ENCODE measurements around the gene GPR65.

DNA sequence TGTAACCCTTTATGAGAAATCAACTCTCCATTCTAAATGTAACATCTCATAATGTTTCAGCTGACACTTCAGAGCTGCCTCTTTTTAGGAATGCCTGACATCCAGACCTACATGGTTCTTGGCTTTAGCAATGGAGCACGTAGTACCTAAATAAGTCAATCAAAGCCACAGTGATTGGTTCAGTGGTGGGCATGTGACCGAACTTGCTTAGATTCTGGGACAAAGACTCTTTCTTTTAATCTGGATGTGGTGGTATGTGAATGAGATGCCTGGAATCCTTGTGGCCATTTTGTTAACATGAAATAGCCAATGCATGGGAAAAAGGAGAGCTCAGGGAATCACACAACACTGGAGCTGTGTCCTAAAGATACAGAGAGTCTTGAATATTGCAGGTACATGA, 11.8 kb downstream of the GPR65 start:
- TF ChIP-seq, protein P1, sequence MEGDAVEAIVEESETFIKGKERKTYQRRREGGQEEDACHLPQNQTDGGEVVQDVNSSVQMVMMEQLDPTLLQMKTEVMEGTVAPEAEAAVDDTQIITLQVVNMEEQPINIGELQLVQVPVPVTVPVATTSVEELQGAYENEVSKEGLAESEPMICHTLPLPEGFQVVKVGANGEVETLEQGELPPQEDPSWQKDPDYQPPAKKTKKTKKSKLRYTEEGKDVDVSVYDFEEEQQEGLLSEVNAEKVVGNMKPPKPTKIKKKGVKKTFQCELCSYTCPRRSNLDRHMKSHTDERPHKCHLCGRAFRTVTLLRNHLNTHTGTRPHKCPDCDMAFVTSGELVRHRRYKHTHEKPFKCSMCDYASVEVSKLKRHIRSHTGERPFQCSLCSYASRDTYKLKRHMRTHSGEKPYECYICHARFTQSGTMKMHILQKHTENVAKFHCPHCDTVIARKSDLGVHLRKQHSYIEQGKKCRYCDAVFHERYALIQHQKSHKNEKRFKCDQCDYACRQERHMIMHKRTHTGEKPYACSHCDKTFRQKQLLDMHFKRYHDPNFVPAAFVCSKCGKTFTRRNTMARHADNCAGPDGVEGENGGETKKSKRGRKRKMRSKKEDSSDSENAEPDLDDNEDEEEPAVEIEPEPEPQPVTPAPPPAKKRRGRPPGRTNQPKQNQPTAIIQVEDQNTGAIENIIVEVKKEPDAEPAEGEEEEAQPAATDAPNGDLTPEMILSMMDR (IDR thresholded peaks at IDR 0.05) = no peak
- no peak for TF ChIP-seq POLR2A (IDR thresholded peaks at IDR 0.05)
- no peak for TF ChIP-seq EP300 (IDR thresholded peaks at IDR 0.05)

Measured in tibial nerve (tissue), 4 donors.